ENCODE data around the gene LMBRD2.

DNA sequence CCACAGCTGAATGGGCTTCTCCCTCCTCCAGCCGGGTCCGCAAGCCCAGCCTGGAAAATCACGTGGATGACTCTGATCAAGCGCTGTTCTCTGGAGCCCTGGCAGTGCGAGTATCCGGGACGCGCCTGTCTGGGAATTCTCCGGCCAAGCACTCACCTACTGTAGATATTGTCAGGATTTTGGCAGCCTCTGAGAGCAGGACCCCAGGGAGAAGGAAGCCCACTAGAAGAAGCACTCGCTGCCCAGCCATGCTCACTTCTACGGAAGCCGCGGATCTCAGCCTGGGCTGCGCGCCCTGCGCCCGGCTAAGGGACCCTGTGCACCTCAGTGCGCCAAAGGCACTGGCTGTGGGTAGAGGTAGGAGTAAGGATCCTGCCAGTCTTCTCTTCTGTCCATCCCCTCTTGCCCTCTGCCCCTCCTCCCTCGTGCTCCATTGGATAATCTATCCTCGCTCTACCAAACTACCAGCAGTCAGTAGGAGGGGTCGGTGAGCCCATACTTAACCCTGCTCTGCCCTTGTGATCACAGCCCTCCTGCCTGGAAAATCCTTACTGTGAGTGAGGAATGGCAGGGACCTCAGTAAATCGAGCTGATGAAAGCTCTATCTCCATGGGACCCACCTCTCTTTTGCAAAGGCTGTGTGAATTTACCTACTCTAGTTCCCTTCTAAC is 85.0 kb downstream of the LMBRD2 start, which contains the start of gene UGT3A2:
- no peak for TF ChIP-seq POLR2A (IDR thresholded peaks at IDR 0.05)
- TF ChIP-seq, protein P1, sequence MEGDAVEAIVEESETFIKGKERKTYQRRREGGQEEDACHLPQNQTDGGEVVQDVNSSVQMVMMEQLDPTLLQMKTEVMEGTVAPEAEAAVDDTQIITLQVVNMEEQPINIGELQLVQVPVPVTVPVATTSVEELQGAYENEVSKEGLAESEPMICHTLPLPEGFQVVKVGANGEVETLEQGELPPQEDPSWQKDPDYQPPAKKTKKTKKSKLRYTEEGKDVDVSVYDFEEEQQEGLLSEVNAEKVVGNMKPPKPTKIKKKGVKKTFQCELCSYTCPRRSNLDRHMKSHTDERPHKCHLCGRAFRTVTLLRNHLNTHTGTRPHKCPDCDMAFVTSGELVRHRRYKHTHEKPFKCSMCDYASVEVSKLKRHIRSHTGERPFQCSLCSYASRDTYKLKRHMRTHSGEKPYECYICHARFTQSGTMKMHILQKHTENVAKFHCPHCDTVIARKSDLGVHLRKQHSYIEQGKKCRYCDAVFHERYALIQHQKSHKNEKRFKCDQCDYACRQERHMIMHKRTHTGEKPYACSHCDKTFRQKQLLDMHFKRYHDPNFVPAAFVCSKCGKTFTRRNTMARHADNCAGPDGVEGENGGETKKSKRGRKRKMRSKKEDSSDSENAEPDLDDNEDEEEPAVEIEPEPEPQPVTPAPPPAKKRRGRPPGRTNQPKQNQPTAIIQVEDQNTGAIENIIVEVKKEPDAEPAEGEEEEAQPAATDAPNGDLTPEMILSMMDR (IDR thresholded peaks at IDR 0.05), result no peak
